GM13977 (cell line): ENCODE results near the gene CTNNBL1.

Experiments used
- DNase-seq: peaks from one replicate; pipeline ENCODE4 v3.0.0; 2012; ENCODE audit warnings: low spot score
- in situ Hi-C: fragments of 300-500 bp; cut with MboI; formaldehyde crosslinking; loops from one replicate; pipeline ENCODE4 v1.12.0; 2022; ENCODE audit warnings: low sequenced_read_pairs, low pct_unique_long_range_greater_than_20kb, mixed read lengths, inconsistent platforms; ENCODE audit not compliant: unreplicated experiment
- TF ChIP-seq, protein P1 (sequence below): IDR thresholded peaks from 2 replicates; pipeline ENCODE4 v1.5.1; 2012; ENCODE audit warnings: mild to moderate bottlenecking, control low read depth; ENCODE audit not compliant: insufficient read depth; ENCODE audit errors: extremely low read depth, missing control alignments

Gene CTNNBL1

DNA sequence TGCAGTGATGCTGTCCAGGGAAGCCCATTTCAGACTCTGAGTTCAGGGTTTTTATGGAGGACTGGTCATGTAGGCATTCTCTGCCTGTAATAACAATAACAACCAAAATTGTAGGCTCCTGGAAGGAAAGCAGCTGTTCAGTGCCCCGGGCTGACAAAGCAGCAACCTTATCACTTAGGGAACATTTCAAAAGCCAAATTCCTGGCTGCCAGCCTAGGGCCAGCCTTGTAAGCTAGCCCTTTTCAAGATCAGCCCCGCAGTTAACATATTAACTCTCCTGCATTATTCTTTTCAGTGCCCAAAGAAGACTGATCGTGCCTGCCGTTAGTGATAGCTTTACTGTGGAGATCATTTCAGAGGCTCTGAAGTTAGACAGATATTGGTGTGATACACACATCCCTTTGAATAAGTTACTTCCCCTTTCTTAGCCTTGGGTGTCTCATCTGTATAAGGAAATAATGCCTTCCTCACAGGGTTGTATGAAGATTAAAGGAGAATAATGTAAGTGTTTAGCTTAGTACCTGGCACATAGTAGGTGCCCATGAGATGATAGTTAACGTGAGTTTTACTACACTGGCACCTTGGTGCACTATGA lies 44.1 kb downstream of the CTNNBL1 start:
- TF ChIP-seq, protein P1, sequence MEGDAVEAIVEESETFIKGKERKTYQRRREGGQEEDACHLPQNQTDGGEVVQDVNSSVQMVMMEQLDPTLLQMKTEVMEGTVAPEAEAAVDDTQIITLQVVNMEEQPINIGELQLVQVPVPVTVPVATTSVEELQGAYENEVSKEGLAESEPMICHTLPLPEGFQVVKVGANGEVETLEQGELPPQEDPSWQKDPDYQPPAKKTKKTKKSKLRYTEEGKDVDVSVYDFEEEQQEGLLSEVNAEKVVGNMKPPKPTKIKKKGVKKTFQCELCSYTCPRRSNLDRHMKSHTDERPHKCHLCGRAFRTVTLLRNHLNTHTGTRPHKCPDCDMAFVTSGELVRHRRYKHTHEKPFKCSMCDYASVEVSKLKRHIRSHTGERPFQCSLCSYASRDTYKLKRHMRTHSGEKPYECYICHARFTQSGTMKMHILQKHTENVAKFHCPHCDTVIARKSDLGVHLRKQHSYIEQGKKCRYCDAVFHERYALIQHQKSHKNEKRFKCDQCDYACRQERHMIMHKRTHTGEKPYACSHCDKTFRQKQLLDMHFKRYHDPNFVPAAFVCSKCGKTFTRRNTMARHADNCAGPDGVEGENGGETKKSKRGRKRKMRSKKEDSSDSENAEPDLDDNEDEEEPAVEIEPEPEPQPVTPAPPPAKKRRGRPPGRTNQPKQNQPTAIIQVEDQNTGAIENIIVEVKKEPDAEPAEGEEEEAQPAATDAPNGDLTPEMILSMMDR: no peak
- DNase-seq: no peak
- in situ Hi-C loops: no loop called here

DNA sequence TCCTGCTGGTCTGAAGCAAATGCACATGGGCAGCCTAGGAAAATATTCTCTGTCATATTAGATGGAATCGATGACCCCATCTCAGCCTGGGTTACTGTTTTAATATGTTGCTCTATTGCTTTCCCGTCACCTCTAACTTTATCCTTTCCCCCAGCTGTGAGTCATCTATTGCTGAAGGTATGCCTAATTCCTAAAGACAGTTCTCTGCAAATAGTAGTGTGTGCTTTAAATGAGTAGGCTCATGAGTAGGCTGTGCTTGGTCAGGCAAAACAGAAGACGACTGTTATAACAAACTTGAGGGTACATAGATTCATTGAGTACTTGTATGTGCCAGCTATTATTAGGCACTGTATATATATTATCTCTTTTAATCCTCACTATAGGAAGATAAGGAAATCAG lies 47.2 kb downstream of the CTNNBL1 start:
- no peak for DNase-seq
- TF ChIP-seq, protein P1: no peak
- in situ Hi-C loops: no loop called here

DNA sequence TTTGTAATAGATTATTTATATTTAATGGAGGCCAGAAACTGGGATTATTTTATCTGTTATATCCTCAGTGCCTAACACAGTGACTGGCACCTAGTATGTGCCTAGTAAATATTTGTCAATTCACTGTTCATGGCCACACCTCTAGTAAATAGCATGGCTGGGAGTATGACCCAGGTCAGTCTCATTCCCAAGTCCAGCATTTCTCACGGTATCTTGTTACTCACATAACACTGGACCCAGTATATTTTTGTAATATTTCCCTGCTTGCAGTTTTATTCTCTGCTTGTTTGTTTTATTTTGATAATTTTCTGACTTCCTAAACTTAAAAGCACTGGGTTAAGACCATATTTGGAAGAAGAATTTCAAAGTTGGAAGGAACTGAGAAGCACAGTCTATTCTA lies 47.7 kb downstream of the CTNNBL1 start:
- in situ Hi-C loops: no loop called here
- TF ChIP-seq, protein P1: no peak
- no peak for DNase-seq

- in situ Hi-C loops: no loop called here
- TF ChIP-seq, protein P1: no peak
- DNase-seq: no peak
Measured at GRCh38 chr20:37742131-37742530, 48.3 kb downstream of the CTNNBL1 start.

DNA sequence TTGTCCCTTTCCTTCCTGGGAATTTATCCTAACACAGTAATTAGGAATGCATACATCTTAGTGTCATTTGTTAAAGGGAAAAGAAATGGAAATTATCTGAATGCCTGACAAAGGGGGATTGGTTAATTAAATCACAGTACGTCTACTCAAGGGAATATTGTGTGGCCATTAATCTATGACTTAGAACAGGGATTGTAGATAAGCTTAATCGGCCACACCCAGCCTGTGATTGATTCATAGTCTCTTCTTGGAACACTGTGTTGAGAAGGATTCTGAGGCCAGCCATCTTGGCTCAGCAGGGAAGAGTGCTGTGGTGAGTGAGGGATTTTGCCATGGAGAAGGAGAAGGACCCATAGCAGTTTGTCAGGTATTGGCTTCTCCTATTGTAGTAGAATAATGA lies 50.5 kb downstream of the CTNNBL1 start:
- TF ChIP-seq, protein P1: no peak
- no peak for DNase-seq
- in situ Hi-C loops: no loop called here

GRCh38 chr20:37745553-37745952 lies 51.7 kb downstream of the CTNNBL1 start:
- in situ Hi-C loops: no loop called here
- DNase-seq: no peak
- TF ChIP-seq, protein P1: no peak

- in situ Hi-C loops: no loop called here
- DNase-seq: no peak
- TF ChIP-seq, protein P1: no peak
Measured at GRCh38 chr20:37748015-37748414, 54.2 kb downstream of the CTNNBL1 start.
